Measurements from ENCODE around the gene AGRP.

AGRP gene

DNA sequence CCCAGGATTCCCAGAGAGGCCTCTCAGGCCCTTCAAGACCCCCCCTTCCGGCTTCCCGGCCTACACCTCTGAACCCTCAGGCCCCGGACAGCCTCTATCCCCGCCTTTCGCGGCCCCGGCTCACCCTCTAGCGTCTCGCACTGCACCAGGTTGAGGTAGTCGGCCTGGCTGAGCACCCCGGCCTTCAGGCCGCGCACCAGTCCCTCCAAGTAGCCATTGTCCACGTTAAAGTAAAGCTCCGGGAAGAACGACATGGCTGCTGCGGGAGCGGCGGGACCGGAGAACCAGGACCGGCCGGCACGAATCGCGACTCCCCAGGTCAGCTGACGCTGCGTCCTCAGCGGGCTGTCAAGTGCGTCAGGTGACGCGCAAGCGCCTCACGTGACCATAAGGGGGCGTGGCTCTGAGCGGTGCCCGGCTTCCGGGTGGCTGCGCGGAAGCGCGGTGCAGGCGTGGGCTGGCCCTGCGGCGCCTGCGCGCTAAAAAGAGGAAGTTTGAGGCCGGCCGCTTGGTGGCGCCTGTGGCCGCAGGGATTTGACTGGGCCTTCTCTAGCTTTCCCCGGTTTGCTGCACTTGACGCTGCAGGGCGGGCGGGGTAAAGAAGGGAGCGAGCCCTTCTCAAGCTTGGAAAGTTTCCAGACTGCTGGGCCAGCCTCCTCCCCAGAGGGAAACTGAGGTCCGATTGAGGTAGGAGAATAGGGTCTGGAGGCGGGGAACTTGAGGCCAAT, 2.4 kb downstream of the AGRP start, which contains the start of gene ATP6V0D1:
ATP6V0D1 (minus strand) TSS at position 325 of the 728 bp plus-strand sequence; CDS start at position 254, 71 bp downstream.
- peak within 1 kb of the TSS; percentile 85 for H3K9ac ChIP-seq (ENCODE audit: low read depth, low read length, poor library complexity)
- peak within 1 kb of the TSS; percentile 68 for H3K4me2 ChIP-seq (ENCODE audit: insufficient read depth, low read length, poor library complexity, severe bottlenecking)
- peaks cover 3 to 14% of the 10 kb centered on the region in 2 donors for H3K4me1 ChIP-seq (ENCODE audit: control insufficient read depth in 2 of 2, insufficient read depth in 1 of 2, low read depth in 1 of 2, low read length in 2 of 2)
- peak within 1 kb of the TSS; percentile 35 for H3K18ac ChIP-seq (ENCODE audit: low read length)
- H3K27ac ChIP-seq (replicated peaks; ENCODE audit: low read length), result no peak within 1 kb of the TSS
- H3K4ac ChIP-seq (ENCODE audit: low read length), result no peak within 1 kb of the TSS
- H3K27me3 ChIP-seq (ENCODE audit: control insufficient read depth in 3 of 3, insufficient read depth in 3 of 3, low read depth in 1 of 3, low read length in 3 of 3), result no peaks in the 10 kb centered on the region
- peak; percentile 98 for DNase-seq (ENCODE audit: low spot score)
- no peak within 1 kb of the TSS for H2AK5ac ChIP-seq (ENCODE audit: low read depth, low read length)
- H3K36me3 ChIP-seq (replicated peaks in 1 of 2; ENCODE audit: control insufficient read depth in 2 of 2, insufficient read depth in 2 of 2, low read length in 2 of 2), result peaks cover 0 to 16% of the 10 kb centered on the region in 2 donors
- no peak within 1 kb of the TSS for H2BK12ac ChIP-seq (ENCODE audit: low read length)
- H3K23ac ChIP-seq (ENCODE audit: low read depth, low read length, poor library complexity), result peak within 1 kb of the TSS; percentile 8
- peak within 1 kb of the TSS; percentile 92 for H2AFZ ChIP-seq (ENCODE audit: low read length)
- H2BK120ac ChIP-seq (ENCODE audit: low read depth, low read length), result no peak within 1 kb of the TSS
- H3K9me3 ChIP-seq (replicated peaks in 1 of 2; ENCODE audit: control insufficient read depth in 2 of 2, insufficient read depth in 1 of 2, low read depth in 1 of 2, low read length in 2 of 2), result no peaks in the 10 kb centered on the region
- peak within 1 kb of the TSS; percentile 67 to 98 for H3K4me3 ChIP-seq (ENCODE audit: low read length in 2 of 2)
- H4K8ac ChIP-seq (ENCODE audit: low read depth, low read length), result peak within 1 kb of the TSS; percentile 52
- peak within 1 kb of the TSS; percentile 76 for H2BK5ac ChIP-seq (ENCODE audit: low read length)
- H3K14ac ChIP-seq (ENCODE audit: low read length), result no peak within 1 kb of the TSS
- no peak within 1 kb of the TSS for H4K91ac ChIP-seq (ENCODE audit: low read depth, low read length, poor library complexity)
- H3K79me1 ChIP-seq (ENCODE audit: low read depth, low read length), result no peaks in the 10 kb centered on the region
- no peak within 1 kb of the TSS for H2BK15ac ChIP-seq (ENCODE audit: low read length)
- no CpG with 5 or more reads among the region's 57 CpGs for WGBS, 2 donors (ENCODE audit: extremely low coverage in 2 of 2, insufficient read length in 2 of 2, insufficient replicate concordance in 1 of 2)

DNA sequence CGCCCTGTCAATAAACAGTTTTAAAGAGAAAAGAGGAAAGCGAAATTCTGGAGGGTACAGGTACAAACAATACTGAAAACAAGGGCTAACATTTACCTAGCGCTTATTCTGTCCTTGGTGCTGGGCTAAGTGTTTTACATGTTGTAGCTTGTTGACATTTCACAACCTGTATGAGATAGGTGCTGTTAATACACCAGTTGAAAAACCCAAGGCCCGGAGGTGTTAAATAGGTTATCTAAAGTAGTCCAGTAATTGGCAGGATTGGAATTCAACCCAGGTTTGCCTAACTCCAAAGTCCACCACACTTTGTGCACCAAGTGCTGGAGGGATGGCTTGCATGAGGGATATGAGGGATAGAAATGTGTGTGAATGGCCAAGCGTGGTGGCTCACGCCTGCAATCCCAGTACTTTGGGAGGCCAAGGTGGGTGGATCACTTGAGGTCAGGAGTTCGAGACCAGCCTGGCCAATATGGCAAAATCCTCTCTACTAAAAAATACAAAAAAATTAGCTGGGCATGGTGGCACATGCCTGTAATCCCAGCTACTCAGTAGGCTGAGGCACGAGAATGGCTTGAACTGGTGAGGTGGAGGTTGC, 5.3 kb downstream of the AGRP start:
- no peak overlapping the region for H2AFZ ChIP-seq (ENCODE audit: low read length)
- no peak for DNase-seq (ENCODE audit: low spot score)
- H3K27me3 ChIP-seq (ENCODE audit: control insufficient read depth in 3 of 3, insufficient read depth in 3 of 3, low read depth in 1 of 3, low read length in 3 of 3), result no peaks in the 10 kb centered on the region
- H2BK15ac ChIP-seq (ENCODE audit: low read length), result no peak overlapping the region
- H3K18ac ChIP-seq (ENCODE audit: low read length), result no peak overlapping the region
- no CpG with 5 or more reads among the region's 8 CpGs for WGBS, 2 donors (ENCODE audit: extremely low coverage in 2 of 2, insufficient read length in 2 of 2, insufficient replicate concordance in 1 of 2)
- H3K9me3 ChIP-seq (replicated peaks in 1 of 2; ENCODE audit: control insufficient read depth in 2 of 2, insufficient read depth in 1 of 2, low read depth in 1 of 2, low read length in 2 of 2), result no peaks in the 10 kb centered on the region
- H3K4me3 ChIP-seq (ENCODE audit: low read length in 2 of 2), result no peak overlapping the region
- no peak overlapping the region for H2AK5ac ChIP-seq (ENCODE audit: low read depth, low read length)
- no peak overlapping the region for H3K4ac ChIP-seq (ENCODE audit: low read length)
- no peak overlapping the region for H3K4me2 ChIP-seq (ENCODE audit: insufficient read depth, low read length, poor library complexity, severe bottlenecking)
- H3K23ac ChIP-seq (ENCODE audit: low read depth, low read length, poor library complexity), result no peak overlapping the region
- H3K79me1 ChIP-seq (ENCODE audit: low read depth, low read length), result no peaks in the 10 kb centered on the region
- no peak overlapping the region for H2BK5ac ChIP-seq (ENCODE audit: low read length)
- H3K9ac ChIP-seq (ENCODE audit: low read depth, low read length, poor library complexity), result no peak overlapping the region
- no peak overlapping the region for H2BK120ac ChIP-seq (ENCODE audit: low read depth, low read length)
- no peak overlapping the region for H2BK12ac ChIP-seq (ENCODE audit: low read length)
- no peak overlapping the region for H4K8ac ChIP-seq (ENCODE audit: low read depth, low read length)
- H3K36me3 ChIP-seq (replicated peaks in 1 of 2; ENCODE audit: control insufficient read depth in 2 of 2, insufficient read depth in 2 of 2, low read length in 2 of 2), result peaks cover 0 to 3% of the 10 kb centered on the region in 2 donors
- peaks cover 3 to 14% of the 10 kb centered on the region in 2 donors for H3K4me1 ChIP-seq (ENCODE audit: control insufficient read depth in 2 of 2, insufficient read depth in 1 of 2, low read depth in 1 of 2, low read length in 2 of 2)
- H3K27ac ChIP-seq (replicated peaks; ENCODE audit: low read length), result no peak overlapping the region
- no peak overlapping the region for H4K91ac ChIP-seq (ENCODE audit: low read depth, low read length, poor library complexity)
- H3K14ac ChIP-seq (ENCODE audit: low read length), result no peak overlapping the region

DNA sequence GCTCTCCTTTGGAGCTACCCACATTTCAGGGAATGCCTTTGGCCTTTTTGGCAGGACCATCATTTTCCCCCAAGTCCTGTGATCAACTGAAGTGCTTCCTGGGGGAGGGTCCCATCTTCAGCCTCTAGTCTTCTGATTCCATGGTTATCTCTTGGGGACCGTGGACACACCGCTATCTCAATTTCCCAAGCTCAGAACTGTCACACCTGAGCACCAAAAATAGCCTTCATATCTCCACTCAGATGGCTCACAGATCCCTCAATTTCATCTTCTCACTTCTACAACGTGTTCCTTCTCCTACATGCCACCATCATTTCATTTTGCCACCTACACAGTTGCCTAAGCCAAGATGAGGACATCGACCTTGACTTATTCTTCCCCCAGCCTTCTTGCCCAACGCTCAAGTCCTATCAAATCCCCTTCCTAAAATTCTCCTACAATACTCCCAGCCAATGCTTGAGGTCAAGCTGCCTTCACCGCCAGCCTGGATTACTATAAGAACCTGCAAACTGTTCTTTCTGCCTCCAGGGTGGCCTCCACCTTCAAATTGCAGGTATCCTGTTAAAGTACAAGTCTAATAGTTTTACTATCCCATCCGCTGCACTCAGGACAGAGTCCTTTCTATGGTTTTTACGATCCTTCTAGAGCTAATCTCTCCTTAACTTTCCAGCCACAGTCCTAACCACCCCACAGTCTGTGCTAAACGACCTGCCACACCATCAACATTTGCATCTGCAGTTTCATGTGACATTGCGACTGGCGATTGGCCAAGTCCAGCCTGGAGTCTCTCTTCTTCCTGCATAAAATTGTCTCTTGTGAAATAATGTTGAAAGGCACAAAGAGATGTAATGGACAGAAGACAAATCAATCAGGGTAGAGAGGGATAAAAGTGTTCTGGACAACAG, 8.5 kb downstream of the AGRP start:
- Histone ChIP-seq H3K36me3 (replicated peaks in 1 of 2; ENCODE audit: control insufficient read depth in 2 of 2, insufficient read depth in 2 of 2, low read length in 2 of 2) (peaks cover 0 to 3% of the 10 kb centered on the region in 2 donors), H3K27ac (replicated peaks; ENCODE audit: low read length) (no peak overlapping the region), H3K23ac (ENCODE audit: low read depth, low read length, poor library complexity) (no peak overlapping the region), H2BK120ac (ENCODE audit: low read depth, low read length) (no peak overlapping the region), H2AFZ (ENCODE audit: low read length) (no peak overlapping the region), H3K79me1 (ENCODE audit: low read depth, low read length) (no peaks in the 10 kb centered on the region), H3K4me3 (ENCODE audit: low read length in 2 of 2) (no peak overlapping the region), H3K4me1 (ENCODE audit: control insufficient read depth in 2 of 2, insufficient read depth in 1 of 2, low read depth in 1 of 2, low read length in 2 of 2) (peaks cover 0 to 2% of the 10 kb centered on the region in 2 donors), H4K91ac (ENCODE audit: low read depth, low read length, poor library complexity) (no peak overlapping the region), H3K14ac (ENCODE audit: low read length) (no peak overlapping the region), H3K9me3 (replicated peaks in 1 of 2; ENCODE audit: control insufficient read depth in 2 of 2, insufficient read depth in 1 of 2, low read depth in 1 of 2, low read length in 2 of 2) (no peaks in the 10 kb centered on the region), H2BK12ac (ENCODE audit: low read length) (no peak overlapping the region), H3K9ac (ENCODE audit: low read depth, low read length, poor library complexity) (no peak overlapping the region), H3K4ac (ENCODE audit: low read length) (no peak overlapping the region), H4K8ac (ENCODE audit: low read depth, low read length) (no peak overlapping the region), H3K18ac (ENCODE audit: low read length) (no peak overlapping the region), H3K27me3 (ENCODE audit: control insufficient read depth in 3 of 3, insufficient read depth in 3 of 3, low read depth in 1 of 3, low read length in 3 of 3) (no peaks in the 10 kb centered on the region), H2AK5ac (ENCODE audit: low read depth, low read length) (no peak overlapping the region), H2BK5ac (ENCODE audit: low read length) (no peak overlapping the region), H2BK15ac (ENCODE audit: low read length) (no peak overlapping the region), H3K4me2 (ENCODE audit: insufficient read depth, low read length, poor library complexity, severe bottlenecking) (no peak overlapping the region)
- DNase-seq (ENCODE audit: low spot score), result no peak
- 100% methylated on average over 1 of the region's 11 CpGs; no CpG with 5 or more reads in 1 of the 2 donors for WGBS, 2 donors (ENCODE audit: extremely low coverage in 2 of 2, insufficient read length in 2 of 2, insufficient replicate concordance in 1 of 2)
